ENCODE results near the gene ANKRD9. TPM values are rescaled to one million over a fixed set of nuclear protein-coding genes. Genes with fewer than 3 reads are reported as not detected.

The ANKRD9 gene
- total RNA-seq, 1 experiment from 2014 or later: 23.7 TPM

- intact Hi-C loops (cut with micrococcal nuclease; ENCODE audit: unreplicated experiment) (no loop called here), in situ Hi-C loops (cut with HindIII; ENCODE audit: low pct_unique_long_range_greater_than_20kb, low sequenced_read_pairs) (no loop called here)
- Histone ChIP-seq H3K9me3 (ENCODE audit: control insufficient read depth, insufficient read depth, low read depth, low read length) (no peaks in the 10 kb centered on the region), H3K4me1 (ENCODE audit: control insufficient read depth, insufficient read depth, low read length) (no peaks in the 10 kb centered on the region), H3K27ac (ENCODE audit: low read length) (no peak overlapping the region), H3K27me3 (ENCODE audit: control insufficient read depth, insufficient read depth, low read length) (no peaks in the 10 kb centered on the region), H3K36me3 (ENCODE audit: control insufficient read depth, insufficient read depth, low read length) (no peaks in the 10 kb centered on the region), H3K4me3 (ENCODE audit: low read depth in 2 of 2, low read length in 2 of 2) (no peak overlapping the region)
- TF ChIP-seq REST (IDR thresholded peaks at IDR 0.05; ENCODE audit: insufficient read depth in 1 of 2, low read depth in 2 of 2, low read length in 1 of 2): no peak
- TF ChIP-seq TCF7L2 (IDR thresholded peaks at IDR 0.05; ENCODE audit: low read depth, low read length): no peak
- TF ChIP-seq CTCF (IDR thresholded peaks at IDR 0.05): no peak; the same call in 1 of the 2 replicates
- TF ChIP-seq POLR2AphosphoS5 (IDR thresholded peaks at IDR 0.05; ENCODE audit: low read depth, low read length): no peak
- no peak for TF ChIP-seq SIN3A (IDR thresholded peaks at IDR 0.05; ENCODE audit: borderline replicate concordance, insufficient read depth, low read depth, low read length)
- POLR2A ChIA-PET: interaction anchor here (0.6 kb wide), 1 partner anchor 16 kb away, joined by 4 read pairs; no protein-coding TSS in a partner anchor
- CTCF ChIA-PET: interaction anchor here (0.6 kb wide), 1 partner anchor 131 kb away, joined by 9 read pairs; no protein-coding TSS in a partner anchor
- ATAC-seq (peak; percentile 68; the same call in 1 of the 2 replicates), DNase-seq (ENCODE audit: low read depth, low spot score) (no peak)
- BruUV-seq (replicated peaks): no TSS peak
Observed at GRCh38 chr14:102497998-102498677, 11.4 kb downstream of the ANKRD9 start.

GRCh38 chr14:102496958-102497744 lies 12.4 kb downstream of the ANKRD9 start:
- ChIA-PET POLR2A (no interaction called here), CTCF (no interaction called here)
- intact Hi-C loops (cut with micrococcal nuclease; ENCODE audit: unreplicated experiment): no loop called here
- Histone ChIP-seq H3K36me3 (ENCODE audit: control insufficient read depth, insufficient read depth, low read length) (no peaks in the 10 kb centered on the region), H3K27me3 (ENCODE audit: control insufficient read depth, insufficient read depth, low read length) (no peaks in the 10 kb centered on the region), H3K4me1 (ENCODE audit: control insufficient read depth, insufficient read depth, low read length) (no peaks in the 10 kb centered on the region), H3K4me3 (ENCODE audit: low read depth in 2 of 2, low read length in 2 of 2) (no peak overlapping the region), H3K27ac (ENCODE audit: low read length) (no peak overlapping the region), H3K9me3 (ENCODE audit: control insufficient read depth, insufficient read depth, low read depth, low read length) (no peaks in the 10 kb centered on the region)
- in situ Hi-C loops (cut with HindIII; ENCODE audit: low pct_unique_long_range_greater_than_20kb, low sequenced_read_pairs): no loop called here
- no peak for TF ChIP-seq TCF7L2 (IDR thresholded peaks at IDR 0.05; ENCODE audit: low read depth, low read length)
- no peak for TF ChIP-seq SIN3A (IDR thresholded peaks at IDR 0.05; ENCODE audit: borderline replicate concordance, insufficient read depth, low read depth, low read length)
- TF ChIP-seq CTCF (IDR thresholded peaks at IDR 0.05): no peak
- TF ChIP-seq POLR2AphosphoS5 (IDR thresholded peaks at IDR 0.05; ENCODE audit: low read depth, low read length): no peak
- TF ChIP-seq REST (IDR thresholded peaks at IDR 0.05; ENCODE audit: insufficient read depth in 1 of 2, low read depth in 2 of 2, low read length in 1 of 2): no peak
- no TSS peak for BruUV-seq (replicated peaks)
- DNase-seq (ENCODE audit: low read depth, low spot score): no peak
- ATAC-seq: no peak
